Large intestine (tissue), 3 donors: ENCODE results near the gene CPVL. TPM values are rescaled to one million over a fixed set of nuclear protein-coding genes. Genes with fewer than 3 reads are reported as not detected.

Experiments used
- DNase-seq, 2 donors: peaks; one replicate each; pipeline versions ENCODE4 v3.0.0 to v3.0.0-alpha.2; 2013
- H3K27ac ChIP-seq: one replicate; pipeline ENCODE4 v1.5.1; 2013; ENCODE audit warnings: low read length
- H3K27me3 ChIP-seq: 2 replicates; pipeline ENCODE4 v1.6.1; 2013; ENCODE audit warnings: low read length; ENCODE audit not compliant: control insufficient read depth, insufficient read depth
- H3K36me3 ChIP-seq: 2 replicates; pipeline ENCODE4 v1.6.1; 2013; ENCODE audit warnings: low read length; ENCODE audit not compliant: control insufficient read depth, insufficient read depth
- H3K4me1 ChIP-seq: one replicate; pipeline ENCODE4 v1.6.1; 2013; ENCODE audit warnings: low read length; ENCODE audit not compliant: control insufficient read depth, insufficient read depth
- H3K4me3 ChIP-seq: one replicate; pipeline ENCODE4 v1.5.1; 2013; ENCODE audit warnings: low read length
- H3K9me3 ChIP-seq: one replicate; pipeline ENCODE4 v1.6.1; 2013; ENCODE audit warnings: mild to moderate bottlenecking, low read depth, low read length, moderate library complexity; ENCODE audit not compliant: control insufficient read depth
- WGBS: methylation state at CpG from one replicate; pipeline ENCODE4 v1.1.5; 2013; ENCODE audit warnings: low lambda C conversion rate; ENCODE audit not compliant: insufficient coverage; 5-methylcytosine and 5-hydroxymethylcytosine counted together
- polyA plus RNA-seq: library from polyadenylated mRNA; unstranded; fragments of 120-200 nt; gene quantifications from one replicate; pipeline ENCODE4 v1.2.1, GENCODE V29; 2013

CPVL gene
- polyA plus RNA-seq, 1 donor = 333 TPM

- no peaks in the 10 kb centered on the region for H3K9me3 ChIP-seq
- no peaks in the 10 kb centered on the region for H3K36me3 ChIP-seq
- no peak for DNase-seq
- no peaks in the 10 kb centered on the region for H3K27me3 ChIP-seq
- H3K4me3 ChIP-seq = no peak overlapping the region
- H3K27ac ChIP-seq = no peak overlapping the region
- no peaks in the 10 kb centered on the region for H3K4me1 ChIP-seq
Measured at GRCh38 chr7:29053105-29053872, 93.0 kb downstream of the CPVL start.

- H3K4me3 ChIP-seq = no peak overlapping the region
- DNase-seq = no peak
- 100% methylated on average over 2 of the region's 2 CpGs for WGBS
- H3K4me1 ChIP-seq = peaks cover 3% of the 10 kb centered on the region
- no peak overlapping the region for H3K27ac ChIP-seq
- no peaks in the 10 kb centered on the region for H3K9me3 ChIP-seq
- no peaks in the 10 kb centered on the region for H3K36me3 ChIP-seq
- H3K27me3 ChIP-seq = no peaks in the 10 kb centered on the region
Measured at GRCh38 chr7:29046978-29047377, 99.4 kb downstream of the CPVL start.

- Histone ChIP-seq H3K9me3 (no peaks in the 10 kb centered on the region), H3K27me3 (no peaks in the 10 kb centered on the region), H3K27ac (no peak overlapping the region), H3K4me1 (peaks cover 3% of the 10 kb centered on the region), H3K36me3 (no peaks in the 10 kb centered on the region), H3K4me3 (no peak overlapping the region)
- WGBS = no CpG with 5 or more reads among the region's 4 CpGs
- peak in 1 of 2 donors; percentile 40 for DNase-seq
Measured at GRCh38 chr7:29045258-29046086, 100.9 kb downstream of the CPVL start.

- no peaks in the 10 kb centered on the region for H3K27me3 ChIP-seq
- H3K4me3 ChIP-seq = no peak overlapping the region
- H3K4me1 ChIP-seq = peaks cover 3% of the 10 kb centered on the region
- no peaks in the 10 kb centered on the region for H3K36me3 ChIP-seq
- H3K9me3 ChIP-seq = no peaks in the 10 kb centered on the region
- no CpG with 5 or more reads among the region's 5 CpGs for WGBS
- H3K27ac ChIP-seq = no peak overlapping the region
- DNase-seq = peak in 1 of 2 donors; percentile 11
Measured at GRCh38 chr7:29044554-29044953, 101.8 kb downstream of the CPVL start.

- H3K36me3 ChIP-seq = no peaks in the 10 kb centered on the region
- no peaks in the 10 kb centered on the region for H3K9me3 ChIP-seq
- no peak overlapping the region for H3K4me3 ChIP-seq
- no peak for DNase-seq
- WGBS = 67% methylated on average over 1 of the region's 5 CpGs
- no peak overlapping the region for H3K27ac ChIP-seq
- H3K27me3 ChIP-seq = no peaks in the 10 kb centered on the region
- H3K4me1 ChIP-seq = peaks cover 3% of the 10 kb centered on the region
Measured at GRCh38 chr7:29043576-29043975, 102.8 kb downstream of the CPVL start.

- WGBS = no CpG with 5 or more reads among the region's 4 CpGs
- H3K4me1 ChIP-seq = peaks cover 3% of the 10 kb centered on the region
- no peak overlapping the region for H3K27ac ChIP-seq
- H3K27me3 ChIP-seq = no peaks in the 10 kb centered on the region
- no peaks in the 10 kb centered on the region for H3K36me3 ChIP-seq
- no peaks in the 10 kb centered on the region for H3K9me3 ChIP-seq
- H3K4me3 ChIP-seq = no peak overlapping the region
- peak; percentile 11 to 68 for DNase-seq
Measured at GRCh38 chr7:29042824-29043231, 103.5 kb downstream of the CPVL start.

- Histone ChIP-seq H3K4me1 (peaks cover 3% of the 10 kb centered on the region), H3K27me3 (no peaks in the 10 kb centered on the region), H3K36me3 (no peaks in the 10 kb centered on the region), H3K4me3 (no peak overlapping the region), H3K9me3 (no peaks in the 10 kb centered on the region), H3K27ac (no peak overlapping the region)
- DNase-seq = no peak
- 100% methylated on average over 1 of the region's 4 CpGs for WGBS
Measured at GRCh38 chr7:29041991-29042390, 104.3 kb downstream of the CPVL start.

- Histone ChIP-seq H3K27me3 (no peaks in the 10 kb centered on the region), H3K9me3 (no peaks in the 10 kb centered on the region), H3K27ac (no peak overlapping the region), H3K36me3 (no peaks in the 10 kb centered on the region), H3K4me1 (peaks cover 3% of the 10 kb centered on the region), H3K4me3 (no peak overlapping the region)
- no peak for DNase-seq
- WGBS = 100% methylated on average over 2 of the region's 2 CpGs
Measured at GRCh38 chr7:29040579-29040925, 105.8 kb downstream of the CPVL start.

GRCh38 chr7:29039821-29040578 lies 106.3 kb downstream of the CPVL start:
- no CpG with 5 or more reads among the region's 2 CpGs for WGBS
- Histone ChIP-seq H3K4me1 (peaks cover 3% of the 10 kb centered on the region), H3K27me3 (no peaks in the 10 kb centered on the region), H3K9me3 (no peaks in the 10 kb centered on the region), H3K4me3 (no peak overlapping the region), H3K36me3 (no peaks in the 10 kb centered on the region), H3K27ac (no peak overlapping the region)
- DNase-seq = no peak

GRCh38 chr7:29038463-29038862 lies 107.9 kb downstream of the CPVL start:
- H3K27ac ChIP-seq = no peak overlapping the region
- H3K4me1 ChIP-seq = peaks cover 3% of the 10 kb centered on the region
- H3K9me3 ChIP-seq = no peaks in the 10 kb centered on the region
- H3K36me3 ChIP-seq = no peaks in the 10 kb centered on the region
- WGBS = no CpG with 5 or more reads among the region's 2 CpGs
- DNase-seq = no peak
- H3K27me3 ChIP-seq = no peaks in the 10 kb centered on the region
- no peak overlapping the region for H3K4me3 ChIP-seq
